ENCODE results near the gene PRDM2. TPM values are rescaled to one million over a fixed set of nuclear protein-coding genes. Genes with fewer than 3 reads are reported as not detected.

The PRDM2 gene
- total RNA-seq = 7.2 and 9.1 TPM in 2 replicates
- 11.1 and 11.6 TPM in 2 replicates for polyA plus RNA-seq
- 8.5 and 11.5 TPM in 2 replicates for polyA plus RNA-seq (2012)
- polyA minus RNA-seq (ENCODE audit: low replicate concordance) = 12.7 and 14.9 TPM in 2 replicates

- Histone ChIP-seq H3K4me3 (replicated peaks in 1 of 4; ENCODE audit: control extremely low read depth in 1 of 4, insufficient read depth in 1 of 4, low read depth in 3 of 4, low read length in 4 of 4) (peak within 1 kb of the TSS; percentile 49 to 88 (median 68)), H4K20me1 (ENCODE audit: control insufficient read depth, extremely low read depth, insufficient read depth, low read length) (no peaks in the 10 kb centered on the region), H3K27ac (ENCODE audit: insufficient read depth, low read length) (peak within 1 kb of the TSS; percentile 71), H2AFZ (ENCODE audit: low read length) (peak within 1 kb of the TSS; percentile 93), H3K4me2 (ENCODE audit: extremely low read depth, insufficient read depth, low read length) (peak within 1 kb of the TSS; percentile 83), H3K79me2 (ENCODE audit: control insufficient read depth, insufficient read depth, low read length) (no peaks in the 10 kb centered on the region), H3K36me3 (ENCODE audit: control insufficient read depth, insufficient read depth, low read length) (no peaks in the 10 kb centered on the region), H3K9ac (ENCODE audit: insufficient read depth, low read length) (peak within 1 kb of the TSS; percentile 71), H3K4me1 (ENCODE audit: control insufficient read depth, extremely low read depth, insufficient read depth, low read length) (no peaks in the 10 kb centered on the region), H3K9me3 (ENCODE audit: control insufficient read depth, insufficient read depth, low read depth, low read length) (no peaks in the 10 kb centered on the region), H3K27me3 (ENCODE audit: control insufficient read depth, insufficient read depth, low read length) (no peaks in the 10 kb centered on the region)
- TF ChIP-seq CTCF (conservative IDR thresholded peaks at IDR 0.05 in 1 of 2, IDR thresholded peaks at IDR 0.05 in 1 of 2; ENCODE audit: low read depth in 1 of 2, low read length in 2 of 2) = no peak
- no peak for TF ChIP-seq EZH2 (IDR thresholded peaks at IDR 0.05; ENCODE audit: low read length, missing control alignments)
- peak; percentile 37 to 44 for DNase-seq (ENCODE audit: low read depth in 2 of 2)
These were observed at the start of gene PRDM2 for GRCh38 chr1:13699936-13700520. TSS of gene PRDM2 (plus strand) at chr1:13700188. CDS start at chr1:13715606, 15,418 bp downstream.

GRCh38 chr1:13651279-13651678 lies 48.7 kb upstream of the PRDM2 start:
- Histone ChIP-seq H3K27ac (ENCODE audit: insufficient read depth, low read length) (no peak overlapping the region), H2AFZ (ENCODE audit: low read length) (no peak overlapping the region), H3K4me2 (ENCODE audit: extremely low read depth, insufficient read depth, low read length) (no peak overlapping the region), H3K27me3 (ENCODE audit: control insufficient read depth, insufficient read depth, low read length) (no peaks in the 10 kb centered on the region), H3K9ac (ENCODE audit: insufficient read depth, low read length) (no peak overlapping the region), H3K9me3 (ENCODE audit: control insufficient read depth, insufficient read depth, low read depth, low read length) (no peaks in the 10 kb centered on the region), H3K4me3 (replicated peaks in 1 of 4; ENCODE audit: control extremely low read depth in 1 of 4, insufficient read depth in 1 of 4, low read depth in 3 of 4, low read length in 4 of 4) (no peak overlapping the region), H3K4me1 (ENCODE audit: control insufficient read depth, extremely low read depth, insufficient read depth, low read length) (no peaks in the 10 kb centered on the region), H3K79me2 (ENCODE audit: control insufficient read depth, insufficient read depth, low read length) (no peaks in the 10 kb centered on the region), H4K20me1 (ENCODE audit: control insufficient read depth, extremely low read depth, insufficient read depth, low read length) (no peaks in the 10 kb centered on the region), H3K36me3 (ENCODE audit: control insufficient read depth, insufficient read depth, low read length) (no peaks in the 10 kb centered on the region)
- DNase-seq (ENCODE audit: low read depth in 2 of 2) = peak; percentile 17 to 78
- TF ChIP-seq CTCF (conservative IDR thresholded peaks at IDR 0.05 in 1 of 2, IDR thresholded peaks at IDR 0.05 in 1 of 2; ENCODE audit: low read depth in 1 of 2, low read length in 2 of 2) (no peak), EZH2 (IDR thresholded peaks at IDR 0.05; ENCODE audit: low read length, missing control alignments) (no peak)

- Histone ChIP-seq H3K36me3 (ENCODE audit: control insufficient read depth, insufficient read depth, low read length) (no peaks in the 10 kb centered on the region), H3K4me3 (replicated peaks in 1 of 4; ENCODE audit: control extremely low read depth in 1 of 4, insufficient read depth in 1 of 4, low read depth in 3 of 4, low read length in 4 of 4) (no peak overlapping the region), H3K4me1 (ENCODE audit: control insufficient read depth, extremely low read depth, insufficient read depth, low read length) (no peaks in the 10 kb centered on the region), H3K27me3 (ENCODE audit: control insufficient read depth, insufficient read depth, low read length) (no peaks in the 10 kb centered on the region), H2AFZ (ENCODE audit: low read length) (no peak overlapping the region), H3K9ac (ENCODE audit: insufficient read depth, low read length) (no peak overlapping the region), H3K4me2 (ENCODE audit: extremely low read depth, insufficient read depth, low read length) (no peak overlapping the region), H3K79me2 (ENCODE audit: control insufficient read depth, insufficient read depth, low read length) (no peaks in the 10 kb centered on the region), H4K20me1 (ENCODE audit: control insufficient read depth, extremely low read depth, insufficient read depth, low read length) (no peaks in the 10 kb centered on the region), H3K27ac (ENCODE audit: insufficient read depth, low read length) (no peak overlapping the region), H3K9me3 (ENCODE audit: control insufficient read depth, insufficient read depth, low read depth, low read length) (no peaks in the 10 kb centered on the region)
- TF ChIP-seq CTCF (conservative IDR thresholded peaks at IDR 0.05 in 1 of 2, IDR thresholded peaks at IDR 0.05 in 1 of 2; ENCODE audit: low read depth in 1 of 2, low read length in 2 of 2) (no peak), EZH2 (IDR thresholded peaks at IDR 0.05; ENCODE audit: low read length, missing control alignments) (no peak)
- no peak for DNase-seq (ENCODE audit: low read depth in 2 of 2)
These were observed 47.8 kb upstream of the PRDM2 start for GRCh38 chr1:13652238-13652637.
